ENCODE results near the gene GRAP2. TPM values are rescaled to one million over a fixed set of nuclear protein-coding genes. Genes with fewer than 3 reads are reported as not detected.

GRAP2 gene
- polyA plus RNA-seq, 3 donors, result 0.05 to 4.2 (median 0.97) TPM

GRCh38 chr22:39913321-39913720 is 12.4 kb downstream of the GRAP2 start:
- 98% methylated on average over 5 of the region's 5 CpGs for WGBS (ENCODE audit: insufficient coverage)
- H3K4me3 ChIP-seq (replicated peaks in 1 of 3; ENCODE audit: low read depth in 2 of 3, low read length in 3 of 3), result no peak overlapping the region
- no peak overlapping the region for H3K27ac ChIP-seq (ENCODE audit: low read depth in 1 of 2, low read length in 2 of 2)

GRCh38 chr22:39913886-39914285 is 13.0 kb downstream of the GRAP2 start:
- Histone ChIP-seq H3K4me2 (replicated peaks; ENCODE audit: extremely low read depth, low read length, poor library complexity, severe bottlenecking) (no peak overlapping the region), H3K9ac (ENCODE audit: insufficient read depth, low read length, poor library complexity, severe bottlenecking) (no peak overlapping the region), H3K4me3 (replicated peaks in 1 of 3; ENCODE audit: low read depth in 2 of 3, low read length in 3 of 3) (no peak overlapping the region), H4K20me1 (ENCODE audit: insufficient read depth, low read length) (no peaks in the 10 kb centered on the region), H3K27me3 (ENCODE audit: control insufficient read depth in 2 of 2, insufficient read depth in 2 of 2, low read length in 2 of 2) (no peaks in the 10 kb centered on the region), H3K79me2 (ENCODE audit: insufficient read depth, low read length) (no peaks in the 10 kb centered on the region), H3K4me1 (ENCODE audit: control insufficient read depth in 1 of 2, insufficient read depth in 2 of 2, low read length in 2 of 2) (peaks cover 0 to 3% of the 10 kb centered on the region in 2 donors), H3K36me3 (replicated peaks in 1 of 2; ENCODE audit: control insufficient read depth in 1 of 2, insufficient read depth in 2 of 2, low read length in 2 of 2) (no peaks in the 10 kb centered on the region), H3K9me3 (replicated peaks in 1 of 2; ENCODE audit: control insufficient read depth in 1 of 2, insufficient read depth in 1 of 2, low read length in 2 of 2) (no peaks in the 10 kb centered on the region), H3K27ac (ENCODE audit: low read depth in 1 of 2, low read length in 2 of 2) (no peak overlapping the region), H2AFZ (ENCODE audit: insufficient read depth, low read depth, low read length, poor library complexity, severe bottlenecking) (no peak overlapping the region)
- 93% methylated on average over 2 of the region's 2 CpGs for WGBS (ENCODE audit: insufficient coverage)
- DNase-seq, result no peak
- H3K9me3 Mint-ChIP-seq, result peaks cover 0 to 3% (median 0%) of the 10 kb centered on the region in 7 donors
- TF ChIP-seq CTCF (IDR thresholded peaks at IDR 0.05), result no peak
- peaks cover 2 to 4% (median 2%) of the 10 kb centered on the region in 3 donors for H3K27me3 Mint-ChIP-seq (ENCODE audit: low read depth in 3 of 3)
- H3K4me1 Mint-ChIP-seq, result peaks cover 18% of the 10 kb centered on the region
- H3K27ac Mint-ChIP-seq, result no peak overlapping the region
- no peaks in the 10 kb centered on the region for H3K36me3 Mint-ChIP-seq
- intact Hi-C loops (cut with micrococcal nuclease), result loop anchor here in 1 of 2 donors (10.0 kb wide), 1 partner anchor 1089 kb away; no protein-coding TSS in a partner anchor
- H3K4me3 Mint-ChIP-seq, result no peak overlapping the region

More at GRCh38 chr22:39913321-39913720, 12.4 kb downstream of the GRAP2 start:
- Mint-ChIP-seq H3K9me3 (peaks cover 0 to 3% (median 0%) of the 10 kb centered on the region in 7 donors), H3K4me1 (peaks cover 19% of the 10 kb centered on the region), H3K4me3 (peak overlapping the region in 1 of 2 donors; percentile 14), H3K27me3 (ENCODE audit: low read depth in 3 of 3) (peaks cover 2 to 4% (median 4%) of the 10 kb centered on the region in 3 donors), H3K36me3 (no peaks in the 10 kb centered on the region), H3K27ac (no peak overlapping the region)
- Histone ChIP-seq H3K36me3 (replicated peaks in 1 of 2; ENCODE audit: control insufficient read depth in 1 of 2, insufficient read depth in 2 of 2, low read length in 2 of 2) (no peaks in the 10 kb centered on the region), H3K4me1 (ENCODE audit: control insufficient read depth in 1 of 2, insufficient read depth in 2 of 2, low read length in 2 of 2) (peaks cover 0 to 3% of the 10 kb centered on the region in 2 donors), H3K9ac (ENCODE audit: insufficient read depth, low read length, poor library complexity, severe bottlenecking) (no peak overlapping the region), H3K9me3 (replicated peaks in 1 of 2; ENCODE audit: control insufficient read depth in 1 of 2, insufficient read depth in 1 of 2, low read length in 2 of 2) (no peaks in the 10 kb centered on the region), H4K20me1 (ENCODE audit: insufficient read depth, low read length) (no peaks in the 10 kb centered on the region), H3K79me2 (ENCODE audit: insufficient read depth, low read length) (no peaks in the 10 kb centered on the region), H3K27me3 (ENCODE audit: control insufficient read depth in 2 of 2, insufficient read depth in 2 of 2, low read length in 2 of 2) (no peaks in the 10 kb centered on the region), H3K4me2 (replicated peaks; ENCODE audit: extremely low read depth, low read length, poor library complexity, severe bottlenecking) (no peak overlapping the region), H2AFZ (ENCODE audit: insufficient read depth, low read depth, low read length, poor library complexity, severe bottlenecking) (no peak overlapping the region)
- no peak for DNase-seq
- intact Hi-C loops (cut with micrococcal nuclease), result loop anchor here in 1 of 2 donors (10.0 kb wide), 1 partner anchor 1089 kb away; no protein-coding TSS in a partner anchor
- no peak for TF ChIP-seq CTCF (IDR thresholded peaks at IDR 0.05)

All from CD14-positive monocyte (primary cell).